ENCODE measurements around the gene CST7. TPM values are rescaled to one million over a fixed set of nuclear protein-coding genes. Genes with fewer than 3 reads are reported as not detected.
"Not testable (repeated sequence)": the region's sequence is repeated elsewhere in the genome, so short reads cannot be mapped to it uniquely, and the experiment has no call there.

The CST7 gene
- total RNA-seq, 1 experiment from 2014 or later: not detected

DNA sequence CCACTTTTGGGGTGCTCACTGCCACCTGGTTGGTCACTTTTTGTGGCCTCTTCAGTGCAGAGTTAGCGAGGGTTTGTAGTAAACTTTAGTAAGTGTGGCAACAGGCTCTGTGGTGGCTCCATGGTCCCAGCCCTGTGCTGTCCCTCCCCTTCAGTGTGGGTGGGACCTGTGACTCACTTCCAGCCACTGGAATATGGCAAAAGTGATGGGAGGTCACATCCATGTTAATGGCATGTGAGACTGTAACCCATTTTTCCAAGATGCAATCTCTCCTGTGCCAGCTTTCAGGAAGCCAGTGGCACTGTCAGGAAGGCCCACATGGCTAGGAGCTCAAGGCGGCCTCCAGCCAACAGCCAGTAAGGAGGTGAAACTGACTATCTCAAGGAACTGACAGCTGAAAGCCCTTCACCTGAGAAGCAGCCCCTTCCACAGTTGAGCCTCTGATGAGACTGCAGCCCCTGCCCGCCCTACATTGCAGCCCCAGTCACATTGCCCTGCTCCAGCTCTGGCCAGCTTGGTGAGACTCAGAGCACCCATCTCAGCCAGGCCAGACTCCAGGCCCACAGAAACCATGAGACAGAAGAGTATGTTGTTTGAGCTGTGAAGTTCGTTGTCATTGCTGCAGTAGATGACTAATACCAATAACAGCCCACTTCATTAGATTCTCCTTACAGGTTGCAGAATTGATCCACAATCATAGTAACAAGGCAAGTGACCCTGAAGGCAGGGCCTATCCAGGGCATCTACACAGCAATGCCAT is 13.1 kb upstream of the CST7 start:
- no peak overlapping the region for H3K4me3 ChIP-seq (ENCODE audit: insufficient read depth, low read depth, low read length)
- DNase-seq: no peak
- H3K27me3 ChIP-seq (ENCODE audit: control insufficient read depth, insufficient read depth, low read length): no peaks in the 10 kb centered on the region
- H3K36me3 ChIP-seq (replicated peaks; ENCODE audit: control insufficient read depth, insufficient read depth, low read length): no peaks in the 10 kb centered on the region

DNA sequence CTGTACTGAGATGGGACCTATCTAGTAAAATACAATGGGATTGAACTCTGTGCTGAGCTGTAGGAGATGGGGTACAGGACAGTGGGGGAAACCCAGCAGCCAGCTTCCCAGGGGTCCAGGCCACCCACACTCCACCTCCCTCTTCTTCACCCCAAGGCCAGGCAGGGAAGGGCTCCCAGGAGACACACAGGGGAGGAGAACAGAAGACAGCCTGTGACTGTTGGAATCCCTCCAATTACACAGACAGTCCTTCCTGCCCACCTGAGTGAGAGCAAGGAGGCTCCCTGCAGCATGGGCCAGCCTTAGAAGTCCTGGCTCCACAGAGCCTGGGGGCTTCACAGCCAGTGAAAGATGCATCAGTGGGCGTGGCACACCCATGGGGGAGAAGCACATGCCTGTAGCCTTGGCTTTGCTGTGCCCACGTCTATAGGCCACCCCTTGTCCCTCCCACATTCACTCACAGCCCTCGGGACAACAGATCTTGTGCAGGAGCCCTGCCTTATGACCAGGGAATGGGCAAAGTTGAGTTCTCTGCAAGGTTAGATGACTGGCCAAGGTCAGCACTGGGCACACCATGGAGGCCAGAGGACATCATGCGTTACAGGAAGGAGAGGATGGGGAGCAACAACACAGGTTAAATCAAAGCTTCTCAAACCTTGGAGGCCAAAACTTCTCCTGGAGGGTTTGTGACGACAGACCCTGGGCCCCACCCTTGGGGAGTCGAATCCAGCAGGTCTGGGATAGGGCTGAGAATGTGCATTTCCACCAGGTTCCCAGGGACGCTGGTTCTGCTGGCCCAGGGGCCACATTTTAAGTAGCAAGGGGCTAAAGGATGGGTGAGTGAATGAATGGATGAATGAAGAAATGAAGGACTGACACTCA is 12.3 kb upstream of the CST7 start:
- Histone ChIP-seq H3K27me3 (ENCODE audit: control insufficient read depth, insufficient read depth, low read length) (no peaks in the 10 kb centered on the region), H3K4me3 (ENCODE audit: insufficient read depth, low read depth, low read length) (no peak overlapping the region), H3K36me3 (replicated peaks; ENCODE audit: control insufficient read depth, insufficient read depth, low read length) (no peaks in the 10 kb centered on the region)
- DNase-seq: no peak

DNA sequence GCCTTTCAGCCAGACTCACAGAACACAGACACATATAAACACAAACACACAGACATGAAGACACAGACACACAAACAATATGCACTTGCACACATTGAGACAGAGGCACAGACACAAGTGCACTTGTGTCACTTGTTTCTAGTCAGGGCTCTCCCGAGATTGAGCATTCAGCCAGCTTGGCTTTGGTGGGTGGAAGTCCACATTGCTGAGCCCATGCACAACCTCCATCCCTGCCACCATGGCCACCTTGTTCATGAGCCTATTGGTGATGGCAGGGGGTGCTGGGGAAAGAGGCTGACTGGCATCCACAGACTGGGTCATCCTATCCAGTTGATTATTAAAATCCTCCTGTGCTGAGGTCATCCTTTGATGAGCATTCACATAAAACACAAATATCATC is 11.5 kb upstream of the CST7 start:
- no peaks in the 10 kb centered on the region for H3K27me3 ChIP-seq (ENCODE audit: control insufficient read depth, insufficient read depth, low read length)
- no peak overlapping the region for H3K4me3 ChIP-seq (ENCODE audit: insufficient read depth, low read depth, low read length)
- no peaks in the 10 kb centered on the region for H3K36me3 ChIP-seq (replicated peaks; ENCODE audit: control insufficient read depth, insufficient read depth, low read length)
- no peak for DNase-seq

DNA sequence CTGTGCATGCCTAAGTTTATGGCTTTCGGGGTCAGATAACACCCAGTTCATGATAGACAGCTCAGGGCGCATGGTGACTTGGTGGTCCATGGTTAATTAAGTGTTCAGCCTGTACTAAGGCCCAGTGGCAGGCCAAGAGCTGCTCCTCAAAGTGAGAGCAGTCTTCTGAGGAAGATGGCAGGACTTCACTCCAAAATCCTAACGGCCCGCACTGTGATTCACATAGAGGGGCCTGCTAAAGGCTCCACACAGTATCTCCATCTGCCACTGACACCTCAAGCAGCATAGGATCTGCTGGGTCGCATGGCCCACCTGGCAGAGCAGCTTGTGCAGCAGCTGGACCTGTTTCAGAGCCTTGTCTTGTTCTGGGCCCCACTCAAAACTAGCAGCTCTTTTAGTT is 10.6 kb upstream of the CST7 start:
- Histone ChIP-seq H3K27me3 (ENCODE audit: control insufficient read depth, insufficient read depth, low read length) (no peaks in the 10 kb centered on the region), H3K36me3 (replicated peaks; ENCODE audit: control insufficient read depth, insufficient read depth, low read length) (no peaks in the 10 kb centered on the region), H3K4me3 (ENCODE audit: insufficient read depth, low read depth, low read length) (no peak overlapping the region)
- no peak for DNase-seq

DNA sequence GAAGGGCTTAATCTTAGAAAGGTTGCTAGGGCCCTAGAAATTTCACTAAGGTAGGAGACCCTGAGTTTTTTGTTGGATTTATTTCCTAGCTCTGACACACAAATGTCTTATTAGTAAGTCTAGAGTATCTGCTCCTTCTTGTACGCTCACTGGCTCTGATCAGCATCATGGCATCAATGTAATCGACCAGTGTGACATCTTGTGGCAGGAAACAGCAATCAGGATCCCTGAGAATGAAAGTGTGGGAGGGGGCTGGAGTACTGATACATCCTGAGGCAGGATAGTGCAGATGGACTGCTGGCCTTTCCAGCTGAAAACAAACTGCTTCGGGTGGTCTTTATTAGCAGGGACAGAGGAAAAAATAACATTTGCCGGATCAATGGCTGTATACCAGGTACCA is 10.0 kb upstream of the CST7 start:
- Histone ChIP-seq H3K36me3 (replicated peaks; ENCODE audit: control insufficient read depth, insufficient read depth, low read length) (no peaks in the 10 kb centered on the region), H3K4me3 (ENCODE audit: insufficient read depth, low read depth, low read length) (no peak overlapping the region), H3K27me3 (ENCODE audit: control insufficient read depth, insufficient read depth, low read length) (no peaks in the 10 kb centered on the region)
- no peak for DNase-seq

DNA sequence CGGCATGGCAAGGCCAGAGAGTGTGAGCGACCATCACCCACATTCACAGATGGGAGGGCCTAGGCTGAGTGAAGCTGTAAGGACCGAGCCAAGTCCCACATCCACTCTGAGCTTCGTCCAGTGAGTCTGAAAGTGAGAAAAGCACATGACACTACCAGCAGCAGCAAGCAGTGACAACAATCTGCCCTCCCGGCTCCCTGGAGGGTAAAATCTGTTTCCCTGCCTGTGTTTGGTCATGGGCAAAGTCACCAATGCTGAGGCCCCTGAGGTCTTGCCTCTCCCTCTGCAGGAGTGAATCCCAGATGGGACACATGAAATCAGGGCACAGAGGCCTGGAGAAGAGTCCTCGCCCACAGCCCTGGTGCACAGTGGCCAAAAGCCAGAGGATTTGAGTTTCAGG is 6.4 kb upstream of the CST7 start:
- no peak for DNase-seq
- no peaks in the 10 kb centered on the region for H3K36me3 ChIP-seq (replicated peaks; ENCODE audit: control insufficient read depth, insufficient read depth, low read length)
- no peak overlapping the region for H3K4me3 ChIP-seq (ENCODE audit: insufficient read depth, low read depth, low read length)
- H3K27me3 ChIP-seq (ENCODE audit: control insufficient read depth, insufficient read depth, low read length): no peaks in the 10 kb centered on the region

DNA sequence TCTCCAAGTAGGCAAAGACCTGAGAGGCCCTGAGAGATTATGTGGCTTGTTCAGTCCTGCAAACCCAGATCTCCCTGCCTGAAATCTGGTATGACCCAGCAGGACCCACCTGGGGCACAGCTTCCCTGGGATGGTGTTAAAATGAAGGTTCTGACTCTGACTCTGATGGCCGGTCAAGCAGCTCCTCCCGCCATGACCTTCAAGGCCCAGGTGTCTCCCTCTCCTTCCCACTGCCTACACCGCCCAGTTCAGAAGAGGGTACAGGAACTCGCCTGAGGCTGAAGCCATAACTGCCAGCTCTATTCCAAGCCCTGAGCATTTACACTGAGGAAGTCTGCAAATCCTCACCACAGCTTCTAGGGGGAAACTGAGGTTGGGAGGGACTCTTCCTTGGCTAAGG is 5.9 kb upstream of the CST7 start:
- Histone ChIP-seq H3K36me3 (replicated peaks; ENCODE audit: control insufficient read depth, insufficient read depth, low read length) (no peaks in the 10 kb centered on the region), H3K27me3 (ENCODE audit: control insufficient read depth, insufficient read depth, low read length) (no peaks in the 10 kb centered on the region), H3K4me3 (ENCODE audit: insufficient read depth, low read depth, low read length) (no peak overlapping the region)
- DNase-seq: no peak

DNA sequence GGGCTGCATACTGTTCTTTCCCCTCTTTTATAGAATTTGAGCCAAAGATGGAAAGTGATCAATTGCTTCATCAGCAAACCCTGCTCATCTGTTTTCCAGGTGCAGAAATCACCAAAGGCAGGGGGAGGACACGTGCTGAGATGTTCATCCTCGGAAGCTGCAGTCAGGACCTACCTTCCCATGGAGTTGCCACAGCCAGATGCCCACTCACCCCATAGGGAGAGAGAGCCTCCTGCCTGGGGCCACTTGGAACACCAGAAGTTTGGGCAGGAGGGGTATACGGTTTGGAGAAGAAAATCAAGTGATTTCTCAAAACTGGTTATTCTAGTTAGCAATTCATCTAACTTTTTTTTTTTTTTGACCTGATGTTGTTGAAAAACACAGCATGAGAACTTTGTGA is 5.3 kb upstream of the CST7 start:
- no peak for DNase-seq
- H3K36me3 ChIP-seq (replicated peaks; ENCODE audit: control insufficient read depth, insufficient read depth, low read length): no peaks in the 10 kb centered on the region
- no peaks in the 10 kb centered on the region for H3K27me3 ChIP-seq (ENCODE audit: control insufficient read depth, insufficient read depth, low read length)
- H3K4me3 ChIP-seq (ENCODE audit: insufficient read depth, low read depth, low read length): no peak overlapping the region

DNA sequence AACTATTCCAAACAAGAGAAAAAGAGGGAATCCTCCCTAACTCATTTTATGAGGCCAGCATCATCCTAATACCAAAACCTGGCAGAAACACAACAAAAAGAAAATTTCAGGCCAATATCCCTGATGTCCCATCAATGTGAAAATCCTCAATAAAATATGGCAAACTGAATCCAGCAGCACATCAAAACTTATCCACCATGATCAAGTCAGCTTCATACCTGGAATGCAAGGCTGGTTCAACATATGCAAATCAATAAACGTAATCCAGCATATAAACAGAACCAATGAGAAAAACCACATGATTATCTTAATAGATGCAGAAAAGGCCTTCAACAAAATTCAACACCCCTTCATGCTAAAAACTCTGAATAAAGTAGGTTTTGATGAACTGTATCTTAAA is 2.7 kb upstream of the CST7 start:
- not testable (repeated sequence) for DNase-seq; H3K4me3 ChIP-seq (ENCODE audit: insufficient read depth, low read depth, low read length); H3K27me3 ChIP-seq (ENCODE audit: control insufficient read depth, insufficient read depth, low read length); H3K36me3 ChIP-seq (replicated peaks; ENCODE audit: control insufficient read depth, insufficient read depth, low read length)

DNA sequence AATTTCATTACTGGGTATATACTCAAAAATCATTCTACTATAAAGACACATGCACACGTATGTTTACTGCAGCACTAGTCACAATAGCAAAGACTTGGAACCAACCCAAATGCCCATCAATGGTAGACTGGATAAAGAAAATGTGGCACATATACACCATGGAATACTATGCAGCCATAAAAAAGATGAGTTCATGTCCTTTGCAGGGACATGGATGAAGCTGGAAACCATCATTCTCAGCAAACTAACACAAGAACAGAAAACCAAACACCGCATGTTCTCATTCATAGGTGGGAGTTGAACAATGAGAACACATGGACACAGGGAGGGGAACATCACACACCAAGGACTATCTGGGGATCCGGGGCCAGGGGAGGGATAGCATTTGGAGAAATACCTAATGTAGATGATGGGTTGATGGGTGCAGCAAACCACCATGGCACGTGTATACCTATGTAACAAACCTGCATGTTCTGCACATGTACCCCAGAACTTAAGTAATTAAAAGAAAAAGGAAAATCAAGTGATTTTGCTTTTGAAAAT is 602 bp upstream of the CST7 start:
- not testable (repeated sequence) for H3K36me3 ChIP-seq (replicated peaks; ENCODE audit: control insufficient read depth, insufficient read depth, low read length); H3K4me3 ChIP-seq (ENCODE audit: insufficient read depth, low read depth, low read length); H3K27me3 ChIP-seq (ENCODE audit: control insufficient read depth, insufficient read depth, low read length); DNase-seq

DNA sequence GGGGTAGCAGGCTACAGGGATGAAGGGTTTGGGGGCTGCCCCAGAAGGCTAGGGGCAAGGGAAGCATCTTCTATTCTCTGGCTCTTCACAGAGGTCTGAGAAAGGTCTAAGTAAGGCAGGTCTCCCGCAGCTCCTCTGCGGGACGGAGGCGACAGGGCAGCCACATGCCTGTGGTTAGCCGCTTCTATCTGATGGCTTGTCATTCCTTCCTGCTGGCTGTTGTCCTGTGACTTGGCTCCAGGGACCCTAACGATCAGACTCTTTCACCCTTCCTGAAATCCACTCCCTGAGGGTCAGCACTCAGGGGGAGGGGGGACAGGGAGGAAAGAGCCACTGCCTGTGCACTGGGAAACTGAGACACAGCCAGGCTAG is 673 bp downstream of the CST7 start:
- H3K36me3 ChIP-seq (replicated peaks; ENCODE audit: control insufficient read depth, insufficient read depth, low read length): no peaks in the 10 kb centered on the region
- H3K4me3 ChIP-seq (ENCODE audit: insufficient read depth, low read depth, low read length): no peak overlapping the region
- peak; percentile 38 for DNase-seq

DNA sequence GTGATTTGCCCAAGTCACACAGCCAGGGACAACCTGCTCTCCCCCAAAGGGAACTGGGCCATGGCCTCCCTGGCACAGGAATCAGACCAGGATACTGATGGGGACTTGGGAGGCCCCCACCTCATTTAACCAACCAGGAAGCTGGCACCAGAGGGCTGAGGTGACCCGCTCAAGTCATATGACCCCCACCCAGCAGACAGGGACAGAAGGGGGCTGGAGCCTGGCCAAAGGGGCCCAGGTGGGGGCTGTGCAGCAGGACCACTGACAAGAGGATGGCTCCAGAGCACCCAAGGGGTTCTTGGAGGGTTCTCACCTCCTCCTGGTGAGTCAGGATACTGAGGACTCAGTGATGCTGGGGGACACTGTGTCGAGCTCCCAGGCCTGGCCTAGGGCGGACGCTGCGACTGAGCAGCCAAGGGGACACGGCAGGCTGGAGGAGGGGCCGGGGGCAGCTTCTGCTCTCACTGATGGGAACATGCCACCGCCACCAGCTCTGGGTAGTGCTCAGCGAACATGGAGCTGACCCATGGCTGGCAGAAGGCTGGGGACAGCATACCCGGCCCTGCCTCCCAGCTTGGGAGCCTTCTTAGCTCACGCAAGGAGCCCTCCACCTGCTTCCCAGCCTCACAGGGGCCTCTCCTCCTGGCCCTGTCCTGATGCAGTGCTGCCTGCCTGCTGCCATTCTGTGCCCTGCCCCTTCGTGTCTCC is 1.2 kb downstream of the CST7 start:
- peak; percentile 37 for DNase-seq
- Histone ChIP-seq H3K4me3 (ENCODE audit: insufficient read depth, low read depth, low read length) (no peak overlapping the region), H3K36me3 (replicated peaks; ENCODE audit: control insufficient read depth, insufficient read depth, low read length) (no peaks in the 10 kb centered on the region), H3K27me3 (ENCODE audit: control insufficient read depth, insufficient read depth, low read length) (no peaks in the 10 kb centered on the region)

More for the DNA sequence above, 673 bp downstream of the CST7 start:
- H3K27me3 ChIP-seq (ENCODE audit: control insufficient read depth, insufficient read depth, low read length): no peaks in the 10 kb centered on the region

DNA sequence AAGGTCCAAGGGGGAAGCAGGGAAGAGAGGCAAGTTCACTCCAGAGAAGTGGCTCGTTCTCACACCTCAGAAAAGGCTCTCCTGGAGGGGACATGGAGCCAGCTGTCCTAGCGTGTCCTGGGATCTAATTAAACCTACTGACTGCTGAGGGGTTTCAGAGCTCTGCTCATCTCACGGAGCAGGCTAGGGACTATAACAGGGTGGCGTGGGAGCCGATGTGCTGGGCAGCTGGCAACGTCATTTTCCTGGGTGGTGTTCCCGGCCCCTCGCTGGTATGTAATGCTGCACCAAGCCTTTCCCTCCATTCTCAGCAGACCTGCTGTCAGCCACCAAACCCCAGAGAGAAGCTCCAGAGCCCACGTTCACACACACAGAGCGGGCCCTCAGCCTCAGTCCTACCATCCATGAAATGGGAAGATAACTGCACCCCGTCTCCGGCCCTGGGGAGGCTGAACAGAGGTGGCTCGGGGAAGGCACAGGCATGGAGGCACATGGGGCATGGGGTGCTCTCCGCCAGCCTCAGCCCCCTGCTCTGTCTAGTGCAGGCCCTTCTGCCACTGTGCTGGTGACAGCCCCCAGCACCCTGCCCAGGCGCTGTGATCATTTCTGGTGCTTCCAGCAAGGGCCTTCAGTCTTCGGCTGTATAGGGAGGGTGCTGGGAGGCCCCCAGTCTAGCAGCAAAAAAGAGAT is 1.9 kb downstream of the CST7 start:
- no peaks in the 10 kb centered on the region for H3K36me3 ChIP-seq (replicated peaks; ENCODE audit: control insufficient read depth, insufficient read depth, low read length)
- H3K4me3 ChIP-seq (ENCODE audit: insufficient read depth, low read depth, low read length): no peak overlapping the region
- peak; percentile 18 for DNase-seq
- no peaks in the 10 kb centered on the region for H3K27me3 ChIP-seq (ENCODE audit: control insufficient read depth, insufficient read depth, low read length)

DNA sequence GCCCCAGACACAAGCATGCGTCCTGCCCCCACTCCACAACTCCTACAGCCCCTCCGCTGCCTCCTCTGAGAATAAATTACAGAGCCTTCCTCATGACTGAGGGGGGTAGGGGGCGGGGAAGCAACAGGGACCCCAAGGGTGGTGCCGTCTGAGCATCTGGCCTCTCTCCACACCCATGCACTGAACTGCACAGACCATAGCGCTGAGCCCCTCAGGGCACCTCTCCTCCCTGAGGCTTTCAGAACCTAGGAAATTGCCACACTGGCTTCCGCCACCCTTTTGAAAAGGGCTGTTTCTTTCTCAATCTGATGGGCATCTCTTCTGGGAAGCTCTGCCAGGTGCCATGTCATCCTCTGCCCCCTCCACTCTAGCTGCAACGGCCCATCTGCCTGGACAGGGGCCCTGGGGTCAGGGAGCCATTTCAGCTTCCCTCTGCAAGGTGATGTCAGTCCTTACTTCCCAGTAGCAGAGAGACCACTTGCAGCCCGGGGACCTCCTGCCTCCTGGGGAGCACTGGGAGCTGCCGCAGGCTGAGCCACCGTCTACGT is 2.5 kb downstream of the CST7 start:
- no peaks in the 10 kb centered on the region for H3K27me3 ChIP-seq (ENCODE audit: control insufficient read depth, insufficient read depth, low read length)
- H3K4me3 ChIP-seq (ENCODE audit: insufficient read depth, low read depth, low read length): no peak overlapping the region
- H3K36me3 ChIP-seq (replicated peaks; ENCODE audit: control insufficient read depth, insufficient read depth, low read length): no peaks in the 10 kb centered on the region
- DNase-seq: peak; percentile 37

Data from H7 (cell line).